Measurements from ENCODE around the gene RPL29.

RPL29 gene

DNA sequence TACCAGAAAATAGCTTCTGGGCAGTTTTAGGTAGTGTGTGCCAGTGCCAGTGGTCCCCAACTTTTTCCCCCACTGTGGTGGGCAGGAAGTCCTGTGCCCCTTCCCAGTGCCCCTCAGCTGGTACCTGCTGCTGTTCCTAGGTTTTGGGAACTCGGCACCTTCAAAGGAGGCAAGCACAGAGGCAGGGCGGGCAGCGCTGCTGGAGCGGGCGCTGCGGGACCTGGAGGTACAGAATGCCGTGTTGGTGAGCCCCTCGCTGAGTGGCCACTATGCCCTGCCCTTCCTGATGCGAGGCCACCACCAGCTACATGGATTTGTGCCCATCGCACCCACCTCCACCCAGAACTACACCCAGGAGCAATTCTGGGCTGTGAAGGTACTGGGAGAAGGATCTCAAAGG is 15.4 kb downstream of the RPL29 start:
- no peak for DNase-seq

DNA sequence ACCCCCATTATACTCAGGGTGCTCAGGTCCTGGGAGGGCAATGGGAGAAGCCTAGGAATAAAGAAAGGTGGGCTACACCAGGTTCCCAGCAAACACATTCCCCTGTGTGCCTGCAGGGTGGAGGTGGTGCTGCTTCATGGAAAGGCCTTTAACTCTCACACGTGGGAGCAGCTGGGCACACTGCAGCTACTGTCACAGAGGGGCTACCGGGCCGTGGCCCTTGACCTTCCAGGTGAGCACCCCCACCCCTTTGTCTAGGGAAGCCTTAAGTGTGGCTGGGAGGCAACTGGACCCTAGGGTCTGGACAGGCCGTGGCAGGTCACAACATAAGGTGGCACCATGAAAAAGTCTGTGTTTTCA is 17.6 kb downstream of the RPL29 start:
- DNase-seq = no peak

DNA sequence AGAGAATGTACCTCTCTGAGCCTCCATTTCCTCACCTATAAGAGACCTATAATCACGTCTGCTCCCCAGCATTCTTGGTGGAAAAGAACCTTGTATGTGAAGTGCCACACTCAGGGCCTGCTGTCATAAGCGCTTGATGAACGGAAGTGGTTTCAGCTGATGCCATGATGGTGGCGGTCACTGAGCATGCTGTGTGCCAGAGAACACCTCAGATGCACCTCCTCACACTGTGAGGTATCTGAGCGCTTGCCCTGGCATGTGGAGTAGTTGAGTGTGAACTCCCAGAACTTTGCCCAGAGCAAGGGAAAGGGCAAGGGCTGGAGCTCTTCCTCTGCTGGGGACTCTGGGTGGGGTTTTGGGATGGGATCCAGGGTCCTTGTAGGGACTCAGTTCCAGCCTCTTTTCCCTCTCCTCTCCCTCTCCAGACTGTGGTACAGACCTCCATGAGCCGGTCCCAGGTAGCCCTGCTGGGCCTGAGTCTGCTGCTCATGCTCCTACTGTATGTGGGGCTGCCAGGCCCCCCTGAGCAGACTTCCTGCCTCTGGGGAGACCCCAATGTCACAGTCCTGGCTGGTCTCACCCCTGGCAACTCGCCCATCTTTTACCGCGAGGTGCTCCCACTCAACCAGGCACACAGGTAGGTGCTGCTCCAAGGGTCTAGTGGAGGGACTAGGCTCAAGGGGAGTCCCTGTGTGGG is 18.1 kb downstream of the RPL29 start:
- DNase-seq = no peak

DNA sequence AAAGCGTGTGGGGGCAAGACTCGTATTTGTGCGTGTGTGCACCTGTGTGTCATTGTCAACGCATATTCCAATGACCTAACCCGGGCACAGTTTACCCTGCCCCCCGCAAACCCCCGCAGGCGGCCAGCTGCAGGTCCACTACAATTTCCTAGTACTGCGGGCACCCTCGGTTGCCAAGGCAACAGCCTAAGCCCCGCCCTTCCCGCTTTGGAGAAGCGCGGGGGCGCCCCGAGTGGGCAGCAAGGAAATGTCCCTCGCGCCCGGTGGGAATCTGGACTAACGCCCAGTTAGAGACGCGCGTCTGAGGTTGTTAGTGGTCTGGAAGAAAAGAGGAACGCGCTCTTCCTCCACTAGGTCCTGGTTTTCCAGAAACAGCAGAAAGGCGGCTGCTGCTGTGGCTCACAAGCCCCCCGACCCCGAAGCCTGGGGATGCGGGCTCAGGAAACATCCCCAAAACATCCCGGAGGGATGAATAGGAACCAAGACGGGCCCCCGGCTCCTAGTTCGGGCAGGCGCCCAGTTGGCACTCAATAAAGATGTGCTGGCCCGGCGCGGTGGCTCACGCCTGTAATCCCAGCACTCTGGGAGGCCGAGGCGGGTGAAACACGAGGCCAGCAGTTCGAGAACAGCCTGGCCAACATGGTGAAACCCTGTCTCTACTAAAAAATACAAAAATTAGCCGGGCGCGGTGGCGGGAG is 19.7 kb downstream of the RPL29 start:
- no peak for DNase-seq

DNA sequence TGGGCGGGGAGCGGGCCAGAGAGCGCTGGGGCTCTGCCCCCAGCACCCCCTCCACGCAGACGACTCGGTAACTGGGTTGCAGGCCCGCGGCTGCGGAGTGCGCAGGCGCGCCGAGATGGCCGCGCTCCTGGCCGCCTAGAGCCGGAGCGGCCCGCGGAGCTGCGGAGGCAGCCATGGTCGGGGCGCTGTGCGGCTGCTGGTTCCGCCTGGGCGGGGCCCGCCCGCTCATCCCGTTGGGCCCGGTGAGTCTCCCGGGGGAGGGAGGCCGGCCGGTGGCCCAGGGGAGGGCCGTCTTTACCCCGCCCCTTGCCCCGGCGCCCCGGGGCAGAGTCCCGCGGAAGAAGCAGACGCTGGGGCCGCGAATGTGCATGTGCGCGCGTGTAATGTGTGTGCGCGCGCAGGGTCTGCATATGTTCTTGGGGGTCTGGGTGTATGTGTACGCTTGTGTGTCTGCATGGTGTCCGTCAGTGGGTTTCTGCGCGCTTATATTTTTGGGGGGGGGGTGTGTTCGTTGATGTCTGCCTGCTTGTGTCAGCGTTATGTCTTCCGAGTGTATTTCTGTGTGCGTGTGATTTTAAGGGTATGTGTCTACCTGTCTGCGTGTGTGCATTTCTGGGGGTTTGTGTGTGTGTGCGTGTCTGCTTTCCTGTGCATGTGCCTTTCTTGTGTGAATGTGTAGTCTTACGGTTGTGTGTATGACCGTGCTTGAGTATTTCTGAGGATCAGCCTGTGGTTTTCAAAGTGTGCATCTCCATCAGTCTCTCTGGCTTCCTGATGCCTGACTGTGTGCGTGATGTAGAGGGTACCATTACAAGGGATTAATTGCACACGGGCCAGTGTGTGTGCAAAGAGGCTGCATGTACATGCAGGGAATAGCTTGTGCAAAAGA is 20.5 kb downstream of the RPL29 start, which contains the start of gene ABHD14A:
Gene ABHD14A, plus strand, starts transcription at position 102 of the 889 bp plus-strand sequence. Its CDS starts 72 bp downstream, at position 174.
- peak; percentile 37 for DNase-seq

DNA sequence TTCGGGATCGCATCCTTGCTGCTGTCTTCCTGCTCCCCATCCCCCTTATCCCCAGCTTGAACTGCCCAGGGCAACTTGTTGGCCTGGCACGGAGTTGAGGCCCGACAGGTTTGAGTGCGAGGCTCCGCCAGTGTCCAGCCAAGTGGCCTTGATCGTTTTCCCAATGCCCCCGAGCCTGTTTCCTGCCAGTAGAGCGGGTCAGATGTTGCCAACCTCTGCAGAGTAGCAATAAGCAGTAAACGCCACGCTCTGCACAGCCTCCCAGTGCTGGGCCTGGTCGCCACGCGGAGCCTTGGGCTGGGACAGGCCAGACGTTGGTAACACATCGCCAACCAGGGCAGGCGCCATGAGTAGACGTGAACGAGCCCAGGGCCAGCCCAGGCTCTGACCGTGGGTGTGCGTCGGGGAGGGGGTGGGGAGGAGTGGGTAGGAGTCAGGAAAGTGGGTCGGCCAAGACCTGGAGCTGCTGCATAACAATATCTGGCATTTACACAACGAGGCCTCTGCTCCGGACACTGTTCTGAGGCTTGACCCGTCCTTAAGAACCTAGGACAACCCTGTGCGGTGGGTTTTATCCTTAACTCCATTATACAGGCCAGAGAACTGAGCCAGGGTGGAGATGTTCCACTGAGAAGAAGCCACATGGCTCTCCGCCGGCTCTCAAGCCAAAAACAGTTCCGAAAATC is 21.3 kb downstream of the RPL29 start:
- no peak for DNase-seq

DNA sequence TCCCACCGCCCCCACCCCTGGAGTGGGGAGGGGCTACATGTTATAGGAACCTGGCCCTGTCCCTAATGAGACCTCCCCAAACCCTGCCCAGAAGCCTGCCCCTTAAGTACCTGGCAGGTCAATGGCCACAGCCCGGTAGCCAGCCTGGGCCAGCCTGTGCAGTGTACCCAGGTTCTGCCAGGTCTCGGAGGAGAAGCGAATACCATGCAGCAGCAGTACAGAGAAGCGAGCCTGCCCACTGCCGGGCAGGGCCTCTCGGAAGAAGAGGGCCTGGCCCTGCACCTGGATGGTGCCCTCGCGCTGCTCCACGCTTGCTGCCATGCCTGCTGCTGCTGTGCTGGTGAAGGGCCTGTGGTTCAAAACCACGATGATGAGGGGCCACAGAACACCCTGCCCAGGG is 24.3 kb downstream of the RPL29 start:
- no peak for DNase-seq

DNA sequence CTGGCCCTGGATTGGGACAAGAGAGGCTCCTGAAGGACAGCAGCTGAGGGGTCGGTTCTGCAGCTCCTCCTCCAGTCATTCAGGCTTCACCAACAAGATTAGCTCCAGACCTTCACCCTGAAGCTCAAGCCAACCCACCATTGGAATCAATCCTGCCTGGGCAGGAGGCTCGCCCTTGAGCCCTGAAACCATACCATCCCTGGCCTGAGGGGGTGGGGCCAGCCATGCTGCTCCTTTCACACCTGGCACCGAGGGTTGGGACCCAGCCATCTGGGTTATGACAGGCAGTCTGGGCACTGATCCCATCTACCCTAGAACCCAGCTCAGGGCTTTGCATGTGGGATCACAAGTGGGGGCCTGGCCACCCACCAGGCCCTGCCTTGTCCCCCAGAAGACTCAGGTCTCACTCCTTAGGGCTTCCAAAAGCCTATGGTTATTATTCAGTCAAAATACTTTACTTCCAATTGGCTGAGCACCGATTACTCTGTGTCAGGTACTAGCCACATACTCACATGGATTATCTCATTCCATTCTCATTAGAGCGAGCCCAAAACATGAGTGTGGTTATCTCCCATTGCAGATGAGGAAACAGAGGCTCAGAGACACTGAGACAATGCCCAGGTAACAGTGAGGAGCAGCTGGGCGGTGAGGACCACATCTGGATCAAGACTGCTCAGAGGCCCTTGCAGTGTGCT is 24.9 kb downstream of the RPL29 start:
- DNase-seq = no peak

DNA sequence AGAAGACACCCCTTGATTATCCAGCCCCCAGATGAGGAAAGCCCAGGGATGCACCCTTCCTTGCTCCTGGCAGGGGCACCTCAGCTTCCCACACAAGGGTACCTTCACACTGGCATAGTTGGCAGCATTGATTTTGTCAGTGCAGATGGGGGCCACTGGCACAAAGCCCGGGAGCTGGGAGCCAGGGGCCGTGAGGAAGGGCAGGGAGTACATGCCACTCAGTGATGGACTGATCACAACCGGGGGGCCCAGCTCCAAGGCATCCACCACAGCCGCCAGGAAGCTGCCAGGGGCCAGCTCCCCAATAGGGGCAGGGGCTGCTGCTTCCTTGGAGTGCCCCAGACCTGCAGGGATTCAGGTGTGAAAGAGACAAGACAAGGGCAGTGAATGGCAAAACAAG is 25.9 kb downstream of the RPL29 start:
- DNase-seq = no peak

DNA sequence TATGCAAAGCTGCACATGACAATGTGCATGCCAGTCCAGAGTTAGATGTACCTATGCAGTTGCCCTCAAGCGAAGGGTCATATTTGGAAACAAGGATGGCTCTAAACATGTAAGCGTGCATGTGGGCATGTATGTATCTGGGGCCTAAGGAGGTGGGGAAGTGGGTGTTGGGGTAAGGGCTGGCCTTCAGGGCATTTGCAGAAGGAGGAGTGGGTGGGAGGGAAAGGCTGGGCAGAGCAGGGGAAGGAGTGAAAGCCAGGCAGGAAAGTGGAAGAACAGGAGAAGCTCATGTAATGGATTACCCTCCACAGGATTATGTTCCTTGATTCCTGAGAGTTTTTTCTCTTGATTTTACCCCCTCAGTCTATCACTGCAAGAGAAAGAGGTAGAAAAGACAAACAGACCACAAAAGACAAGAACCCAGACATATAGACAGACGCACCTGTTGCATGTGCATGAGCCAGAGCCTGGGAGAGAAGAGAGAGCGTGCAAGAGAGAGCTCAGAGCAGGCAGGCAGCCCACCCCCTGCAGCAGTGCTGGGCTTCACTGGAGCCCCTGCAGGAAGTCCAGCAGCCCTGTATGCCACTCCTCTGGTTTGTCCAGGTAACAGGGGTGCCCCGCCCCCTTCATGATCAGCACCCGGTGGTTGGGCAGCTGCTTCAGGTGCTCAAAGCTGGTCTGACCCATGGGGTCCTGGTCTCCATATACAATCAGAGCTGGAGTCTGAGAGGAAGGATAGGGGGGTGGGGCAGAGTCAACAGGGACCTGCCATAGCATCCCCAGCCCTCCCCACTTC is 26.6 kb downstream of the RPL29 start:
- no peak for DNase-seq

DNA sequence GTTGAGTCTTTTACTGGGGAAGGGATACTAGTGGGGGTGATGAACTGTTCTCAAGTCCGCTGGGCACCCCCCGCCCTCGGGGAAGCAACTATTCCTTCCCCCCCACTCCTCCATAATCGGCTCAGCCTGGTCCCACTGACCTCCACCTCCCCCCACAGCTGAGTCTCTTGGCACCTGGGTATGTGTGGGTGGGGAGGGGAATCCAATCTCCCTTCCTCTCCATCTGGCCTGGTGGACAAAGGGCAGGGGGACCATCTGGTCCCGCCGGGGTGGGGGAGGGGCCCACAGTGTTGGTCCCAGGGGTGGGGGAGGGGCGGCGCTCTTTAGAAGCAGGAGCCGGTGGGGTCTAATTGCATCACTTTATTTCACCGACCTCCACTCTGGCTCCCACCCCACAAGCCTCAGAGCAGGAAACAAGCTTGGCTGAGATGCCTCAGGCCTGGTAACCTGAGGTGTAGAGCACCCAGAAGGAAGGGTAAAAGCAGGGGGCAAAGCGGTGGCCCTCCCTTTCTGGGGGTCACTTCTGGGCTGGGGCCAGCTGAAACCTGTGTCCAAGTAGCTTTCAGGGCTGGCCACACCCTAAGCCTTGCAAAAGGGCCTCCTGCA is 27.4 kb downstream of the RPL29 start:
- no peak for DNase-seq

DNA sequence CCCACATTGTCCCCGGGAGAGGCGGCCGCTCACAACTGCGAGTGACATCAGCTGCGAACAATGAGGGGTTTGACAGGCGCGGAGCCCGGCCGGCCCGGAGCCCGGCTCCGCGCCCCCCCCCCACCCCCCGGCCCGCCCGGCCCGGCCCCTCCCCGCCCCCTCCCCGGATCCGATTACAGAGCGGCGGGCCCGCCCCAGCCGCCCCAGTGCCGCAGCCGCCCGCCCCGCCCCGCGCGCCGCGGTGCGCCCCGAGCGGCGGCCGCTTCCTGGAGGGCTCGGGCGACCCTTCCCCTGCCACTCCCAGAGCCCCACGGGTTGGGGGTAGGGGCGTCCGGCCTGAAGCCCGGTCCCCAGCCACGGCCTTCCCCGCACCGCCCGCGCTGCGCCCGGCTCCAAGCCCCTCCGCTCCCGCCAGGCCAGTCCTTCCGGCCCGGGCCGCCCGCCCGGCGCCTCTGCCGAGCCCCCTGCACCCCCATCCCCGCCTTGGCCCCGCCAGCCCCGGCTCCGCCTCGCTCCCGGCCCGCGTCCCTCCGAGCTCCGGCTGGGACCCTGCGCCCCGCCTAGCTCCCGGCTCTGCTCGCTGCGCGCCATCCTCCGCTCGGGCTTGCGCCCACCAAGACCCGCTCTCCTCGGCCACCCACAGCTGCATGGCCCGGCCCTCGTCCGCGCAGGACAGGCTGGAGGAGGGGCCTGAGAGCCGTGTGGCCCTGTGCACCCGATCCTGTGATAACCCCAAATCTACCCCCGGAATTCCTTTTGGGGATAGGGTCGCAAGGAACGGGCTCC is 28.1 kb downstream of the RPL29 start, which contains the start of gene PCBP4:
Gene PCBP4, minus strand, starts transcription at position 71 of the 786 bp plus-strand sequence. CDS start 6,214 bp downstream, outside the sequence.
- no peak for DNase-seq

DNA sequence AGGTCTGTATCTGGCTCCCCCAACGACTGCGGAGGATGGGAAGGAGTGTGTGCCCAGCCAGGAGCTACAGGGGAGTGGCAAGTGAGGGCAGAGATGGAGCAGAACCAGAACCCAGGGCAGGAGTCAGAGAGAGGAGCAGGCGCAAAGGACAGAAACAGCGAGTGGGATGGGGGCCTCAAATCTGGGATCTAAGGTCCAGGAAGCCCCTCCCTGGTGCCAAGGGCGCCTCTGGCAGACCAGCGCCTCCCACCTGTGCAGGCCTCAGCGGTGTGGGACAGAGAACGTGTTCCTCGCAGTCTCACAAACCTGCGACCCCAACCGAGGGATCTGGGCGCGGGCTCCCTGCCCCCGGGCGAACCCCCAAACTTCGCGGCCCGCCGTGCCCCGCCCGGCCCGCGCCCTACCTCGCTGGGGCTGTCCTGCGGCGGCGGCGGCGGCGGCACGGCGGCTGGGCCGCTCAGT is 28.7 kb downstream of the RPL29 start:
- no peak for DNase-seq

DNA sequence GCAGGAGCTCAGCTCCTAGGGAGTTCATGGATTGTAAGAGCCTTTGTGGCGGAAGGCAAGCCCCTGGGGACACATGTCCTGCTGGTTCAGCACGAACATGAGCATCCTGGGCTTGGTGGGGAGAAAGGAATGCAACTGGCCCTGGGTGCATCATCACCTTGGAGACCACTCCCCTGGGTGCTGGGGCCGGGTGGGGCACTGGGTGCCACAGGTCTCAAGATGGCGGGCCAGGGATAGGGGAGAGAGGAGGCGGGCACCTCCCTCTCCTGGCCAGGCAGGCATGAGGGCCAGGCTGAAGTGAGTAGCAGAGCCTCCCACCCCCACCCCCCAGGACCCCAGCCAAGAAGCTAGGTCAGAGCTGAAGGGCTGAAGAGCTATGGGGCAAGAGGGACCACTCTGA is 29.2 kb downstream of the RPL29 start:
- DNase-seq = no peak

DNA sequence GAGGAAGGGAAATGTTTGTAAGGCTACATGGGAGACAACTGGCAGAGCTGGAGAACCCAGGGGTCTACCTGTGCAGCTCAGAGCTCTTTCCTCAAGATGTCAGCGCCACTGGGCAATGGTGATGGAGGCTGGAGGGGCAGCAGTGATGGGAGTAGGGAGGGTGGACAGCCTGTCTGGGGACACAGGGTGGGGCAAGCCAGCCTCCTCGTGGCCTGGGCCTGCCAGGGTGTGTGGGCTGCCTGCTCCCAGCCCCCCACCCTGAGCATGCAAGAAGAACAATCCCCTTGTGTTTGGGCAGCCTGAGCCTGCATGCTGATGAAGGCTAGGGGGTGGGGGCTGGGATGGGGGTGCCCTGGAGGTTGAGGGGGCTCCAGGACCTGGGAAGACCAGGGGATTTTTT is 29.7 kb downstream of the RPL29 start:
- DNase-seq = no peak

DNA sequence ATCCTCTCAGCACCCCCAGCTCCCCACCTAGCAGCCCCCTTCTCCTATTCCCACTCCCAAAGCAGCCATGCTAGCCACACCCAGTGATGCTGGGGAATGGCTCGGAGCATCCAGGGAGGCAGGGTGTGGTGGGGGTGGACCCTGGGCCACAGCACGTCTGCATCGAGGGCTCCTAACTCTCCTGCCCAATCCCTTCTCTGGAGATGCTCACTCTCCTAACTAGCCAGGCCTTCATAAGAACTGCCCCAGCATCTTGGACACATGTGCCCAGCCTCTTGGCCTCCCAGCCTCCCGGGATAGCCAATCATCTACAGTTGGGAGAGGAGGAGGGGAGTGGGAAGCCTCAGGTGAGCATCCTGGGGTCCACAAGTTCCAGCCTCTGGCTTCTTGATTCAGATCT is 31.2 kb downstream of the RPL29 start:
- no peak for DNase-seq

DNA sequence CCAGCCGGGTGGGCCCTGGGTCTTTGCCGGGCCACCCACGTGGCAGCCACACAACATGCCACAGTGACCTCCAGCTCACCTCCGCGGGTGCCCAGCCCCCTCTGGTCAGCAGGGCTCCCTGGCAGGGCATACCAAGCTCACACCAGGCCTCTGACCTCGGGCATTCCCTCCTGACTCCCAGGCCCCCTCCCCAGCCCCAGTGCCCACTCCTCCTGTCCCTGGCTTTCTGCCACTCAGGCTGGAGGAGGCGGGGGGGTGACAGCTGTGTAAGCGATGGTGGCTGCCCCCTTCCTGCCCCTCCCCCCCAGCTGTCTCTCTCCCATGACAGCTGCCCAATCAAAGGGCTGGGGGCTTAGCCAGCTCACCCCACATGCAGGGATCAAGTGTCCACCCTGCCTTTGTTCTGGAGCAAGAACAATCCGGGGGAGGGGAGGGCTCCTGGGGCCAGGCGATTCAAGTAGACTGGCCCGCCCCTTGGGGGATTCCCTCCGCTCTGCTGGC is 31.7 kb downstream of the RPL29 start:
- no peak for DNase-seq

DNA sequence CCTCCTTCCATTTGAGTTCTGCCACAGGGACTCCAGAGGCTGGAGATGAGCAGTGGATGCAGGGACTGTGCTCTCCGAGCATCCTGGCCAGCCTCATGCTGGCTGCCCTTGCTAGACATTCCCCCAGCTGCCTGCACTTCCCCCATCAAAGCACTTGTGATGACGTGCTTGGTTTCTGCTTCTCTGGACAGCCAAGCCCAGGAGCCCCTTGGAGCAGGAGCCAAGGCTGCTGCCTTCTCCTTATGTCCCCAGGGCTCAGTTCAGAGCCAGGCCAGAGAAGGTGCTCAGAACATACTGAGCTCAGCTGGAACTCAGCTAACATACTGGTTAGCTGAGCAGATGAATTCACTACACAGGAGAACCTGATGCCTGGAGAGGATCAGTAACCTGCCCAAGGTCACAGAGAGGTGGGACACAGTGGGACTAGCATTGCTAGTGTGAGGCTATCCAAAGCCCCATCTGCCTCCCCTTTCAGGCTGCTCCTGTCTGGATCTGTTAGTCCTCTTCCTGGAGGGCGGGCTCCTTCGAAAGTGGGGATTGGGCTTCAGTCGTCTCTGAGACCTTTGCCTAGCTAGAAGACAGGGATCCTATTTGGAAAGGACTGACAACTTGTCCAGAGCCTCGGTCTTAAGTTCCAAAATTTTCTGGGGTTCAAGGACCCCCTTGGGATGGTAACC is 32.7 kb downstream of the RPL29 start:
- no peak for DNase-seq
